Suprapubic skin (tissue), 3 donors: ENCODE measurements around the gene EYS.

Source experiments
- CTCF ChIP-seq, 2 donors: fragments of 200-600 bp in 1 of 2; fragments of 450-650 bp in 1 of 2; sonication (generic) in 1 of 2; IDR thresholded peaks; one replicate each; pipeline ENCODE4 v1.5.1; 2016 to 2019; ENCODE audit warnings: antibody characterized with exemption in 2 of 2, mild to moderate bottlenecking in 1 of 2, moderate library complexity in 1 of 2
- POLR2AphosphoS5 ChIP-seq, 3 donors: sonication (generic); formaldehyde crosslinking; IDR thresholded peaks; one replicate each; pipeline ENCODE4 v1.6.1; 2017; ENCODE audit warnings: antibody characterized with exemption in 3 of 3

DNA sequence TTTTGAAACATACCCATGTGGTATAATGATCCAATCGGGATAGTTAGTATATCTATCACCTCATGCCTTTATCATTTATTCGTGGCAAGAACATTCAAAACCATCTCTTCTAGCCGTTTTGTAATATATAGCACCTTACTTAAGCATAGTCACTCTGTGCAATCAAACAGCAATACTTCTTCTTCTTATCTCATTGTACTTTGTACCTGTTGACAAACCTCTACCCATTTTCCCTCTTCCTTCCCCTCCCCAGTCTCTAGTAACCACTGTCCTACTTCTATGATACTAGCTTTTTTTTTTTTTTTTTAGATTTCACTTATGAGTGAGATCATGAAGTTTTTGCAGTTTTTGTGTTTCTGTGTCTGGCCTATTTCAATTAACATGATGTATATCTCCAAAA is 296.7 kb downstream of the EYS start:
- TF ChIP-seq POLR2AphosphoS5 (IDR thresholded peaks at IDR 0.05), result no peak
- TF ChIP-seq CTCF (IDR thresholded peaks at IDR 0.05), result no peak
